Upper lobe of left lung (tissue), 6 donors: ENCODE measurements around the gene PRSS2. TPM values are rescaled to one million over a fixed set of nuclear protein-coding genes. Genes with fewer than 3 reads are reported as not detected.

Source experiments
- ATAC-seq, 2 donors: fragments of 200-7000 bp; cut with Tn5 transposase; one replicate each; pipeline ENCODE4 v1.9.1; 2022; ENCODE audit warnings: mild to moderate bottlenecking in 2 of 2, moderate library complexity in 2 of 2; ENCODE audit not compliant: low FRiP score in 2 of 2
- DNase-seq, 2 donors: peaks; one replicate each; pipeline ENCODE4 v3.0.0-alpha.2; 2019 to 2020
- H3K27ac ChIP-seq, 4 donors: fragments of 200-600 bp; sonication (generic); one replicate each; pipeline ENCODE4 v1.5.1; 2016 to 2019
- H3K27me3 ChIP-seq, 4 donors: fragments of 200-600 bp; sonication (generic); one replicate each; pipeline ENCODE4 v1.5.1; 2017 to 2019
- H3K36me3 ChIP-seq, 4 donors: fragments of 200-600 bp; sonication (generic); one replicate each; pipeline ENCODE4 v1.5.1; 2016 to 2019
- H3K4me1 ChIP-seq, 4 donors: fragments of 200-600 bp; sonication (generic); one replicate each; pipeline ENCODE4 v1.5.1; 2018 to 2019
- H3K4me3 ChIP-seq, 4 donors: fragments of 200-600 bp; sonication (generic); one replicate each; pipeline ENCODE4 v1.5.1; 2017 to 2019; ENCODE audit warnings: mild to moderate bottlenecking in 2 of 4, moderate library complexity in 1 of 4
- H3K9me3 ChIP-seq, 4 donors: fragments of 200-600 bp; sonication (generic); one replicate each; pipeline ENCODE4 v1.5.1; 2018 to 2019
- EP300 ChIP-seq, 4 donors: sonication (generic); formaldehyde crosslinking; IDR thresholded peaks; one replicate each; pipeline ENCODE4 v1.5.1; 2017; ENCODE audit warnings: antibody characterized with exemption in 4 of 4, control low read depth in 2 of 4
- POLR2A ChIP-seq, 4 donors: fragments of 450-650 bp; IDR thresholded peaks; one replicate each; pipeline ENCODE4 v1.5.1; 2016 to 2017; ENCODE audit warnings: antibody characterized with exemption in 4 of 4, mild to moderate bottlenecking in 2 of 4
- POLR2AphosphoS5 ChIP-seq, 2 donors: sonication (generic); formaldehyde crosslinking; IDR thresholded peaks; one replicate each; pipeline ENCODE4 v1.5.1; 2017; ENCODE audit warnings: antibody characterized with exemption in 2 of 2
- WGBS, 2 donors: methylation state at CpG; one replicate each; pipeline ENCODE4 v1.1.5; 2017 to 2018; 5-methylcytosine and 5-hydroxymethylcytosine counted together
- total RNA-seq, 6 donors: library from RNA; depleted of rRNA in 4 of 6; stranded (reverse); fragments of >200 nt in 4 of 6; gene quantifications; one replicate each; pipeline versions ENCODE4 v1.1.0 to v1.2.1, GENCODE V29; 2016 to 2021
- TF ChIP-seq, protein P1 (sequence below), 6 experiments: fragments of 450-650 bp in 4 of 6; fragments of 200-600 bp in 2 of 6; sonication (generic) in 2 of 6; IDR thresholded peaks; one replicate each; pipeline ENCODE4 v1.5.1; 2016 to 2019; ENCODE audit warnings: antibody characterized with exemption in 6 of 6
- donor health status: DM: no; HTN: no; CAD: no; lungs with moderate emphysema.
- donor health status: DM: no; HTN: yes; CAD: no; lungs with severe emphysema.

PRSS2 gene
- total RNA-seq, 6 donors from 2014 or later = 34.2 to 64.5 TPM; not detected in 4

- no peak overlapping the region for H3K27ac ChIP-seq
- TF ChIP-seq, protein P1, sequence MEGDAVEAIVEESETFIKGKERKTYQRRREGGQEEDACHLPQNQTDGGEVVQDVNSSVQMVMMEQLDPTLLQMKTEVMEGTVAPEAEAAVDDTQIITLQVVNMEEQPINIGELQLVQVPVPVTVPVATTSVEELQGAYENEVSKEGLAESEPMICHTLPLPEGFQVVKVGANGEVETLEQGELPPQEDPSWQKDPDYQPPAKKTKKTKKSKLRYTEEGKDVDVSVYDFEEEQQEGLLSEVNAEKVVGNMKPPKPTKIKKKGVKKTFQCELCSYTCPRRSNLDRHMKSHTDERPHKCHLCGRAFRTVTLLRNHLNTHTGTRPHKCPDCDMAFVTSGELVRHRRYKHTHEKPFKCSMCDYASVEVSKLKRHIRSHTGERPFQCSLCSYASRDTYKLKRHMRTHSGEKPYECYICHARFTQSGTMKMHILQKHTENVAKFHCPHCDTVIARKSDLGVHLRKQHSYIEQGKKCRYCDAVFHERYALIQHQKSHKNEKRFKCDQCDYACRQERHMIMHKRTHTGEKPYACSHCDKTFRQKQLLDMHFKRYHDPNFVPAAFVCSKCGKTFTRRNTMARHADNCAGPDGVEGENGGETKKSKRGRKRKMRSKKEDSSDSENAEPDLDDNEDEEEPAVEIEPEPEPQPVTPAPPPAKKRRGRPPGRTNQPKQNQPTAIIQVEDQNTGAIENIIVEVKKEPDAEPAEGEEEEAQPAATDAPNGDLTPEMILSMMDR (IDR thresholded peaks at IDR 0.05) = peak; percentile 84 to 93 (median 91)
- no peak for TF ChIP-seq POLR2A (IDR thresholded peaks at IDR 0.05)
- no peaks in the 10 kb centered on the region for H3K27me3 ChIP-seq
- H3K9me3 ChIP-seq = no peaks in the 10 kb centered on the region
- H3K4me1 ChIP-seq = peaks cover 0 to 8% (median 2%) of the 10 kb centered on the region in 4 donors
- peak; percentile 71 to 85 for DNase-seq
- peak overlapping the region in 2 of 4 donors; percentile 25 to 36 for H3K4me3 ChIP-seq
- peak; percentile 82 to 93 for ATAC-seq
- 15 to 16% methylated on average over 32 of the region's 32 CpGs for WGBS, 2 donors
- H3K36me3 ChIP-seq = no peaks in the 10 kb centered on the region
Measured at GRCh38 chr7:142782922-142783900, 12.4 kb downstream of the PRSS2 start.

GRCh38 chr7:142784096-142784495 lies 13.3 kb downstream of the PRSS2 start:
- DNase-seq = no peak
- no peaks in the 10 kb centered on the region for H3K9me3 ChIP-seq
- no peak overlapping the region for H3K4me3 ChIP-seq
- 75 to 87% methylated on average over 7 of the region's 7 CpGs for WGBS, 2 donors
- peaks cover 0 to 8% (median 2%) of the 10 kb centered on the region in 4 donors for H3K4me1 ChIP-seq
- no peak for ATAC-seq
- no peak overlapping the region for H3K27ac ChIP-seq
- no peaks in the 10 kb centered on the region for H3K27me3 ChIP-seq
- no peak for TF ChIP-seq POLR2A (IDR thresholded peaks at IDR 0.05)
- TF ChIP-seq, protein P1 (IDR thresholded peaks at IDR 0.05) = no peak
- no peak for TF ChIP-seq EP300 (IDR thresholded peaks at IDR 0.05)
- TF ChIP-seq POLR2AphosphoS5 (IDR thresholded peaks at IDR 0.05) = no peak
- no peaks in the 10 kb centered on the region for H3K36me3 ChIP-seq

DNA sequence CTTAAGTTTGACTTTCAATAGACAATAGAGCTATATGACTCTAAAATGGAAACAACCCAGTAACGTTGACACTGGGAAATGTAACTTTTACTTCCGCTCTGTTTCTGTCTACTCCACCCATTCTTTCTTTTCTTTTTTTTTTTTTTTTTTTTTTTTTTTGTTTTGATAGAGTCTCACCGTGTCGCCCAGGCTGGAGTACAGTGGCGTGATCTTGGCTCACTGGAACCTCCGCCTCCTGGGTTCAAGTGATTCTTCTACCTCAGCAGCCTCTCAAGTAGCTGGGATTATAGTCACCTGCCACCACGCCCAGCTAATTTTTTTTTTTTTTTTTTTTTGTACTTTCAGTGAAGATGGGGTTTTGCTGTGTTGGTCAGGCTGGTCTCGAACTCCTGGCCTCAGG lies 13.9 kb downstream of the PRSS2 start:
- Histone ChIP-seq H3K27me3 (no peaks in the 10 kb centered on the region), H3K4me3 (no peak overlapping the region), H3K4me1 (peaks cover 0 to 8% (median 2%) of the 10 kb centered on the region in 4 donors), H3K9me3 (no peaks in the 10 kb centered on the region), H3K36me3 (no peaks in the 10 kb centered on the region), H3K27ac (no peak overlapping the region)
- DNase-seq (no peak), ATAC-seq (no peak)
- TF ChIP-seq, protein P1 (IDR thresholded peaks at IDR 0.05) = no peak
- TF ChIP-seq EP300 (IDR thresholded peaks at IDR 0.05) (no peak), POLR2AphosphoS5 (IDR thresholded peaks at IDR 0.05) (no peak), POLR2A (IDR thresholded peaks at IDR 0.05) (no peak)
- WGBS, 2 donors = 70 to 71% methylated on average over 8 of the region's 8 CpGs

DNA sequence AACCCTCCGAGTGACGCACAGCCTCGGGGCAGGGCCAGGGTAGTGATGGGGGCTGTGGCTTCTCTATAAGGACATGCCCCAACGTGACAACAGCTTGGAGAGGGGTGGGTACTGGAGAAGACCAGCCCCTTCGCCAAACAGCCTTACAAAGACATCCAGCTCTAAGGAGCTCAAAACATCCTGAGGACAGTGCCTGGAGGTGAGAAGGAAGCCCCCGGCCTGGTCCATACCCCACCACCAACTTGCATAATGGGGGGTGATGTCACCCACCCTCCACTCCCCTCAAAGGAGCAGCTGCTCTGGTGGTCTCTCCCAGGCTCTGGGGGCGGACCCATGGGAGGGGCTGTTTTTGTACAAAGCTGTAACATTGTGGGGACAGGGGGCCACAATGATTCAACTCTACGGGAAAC lies 15.1 kb downstream of the PRSS2 start:
- TF ChIP-seq POLR2A (IDR thresholded peaks at IDR 0.05) (peak in 3 of 4 donors; percentile 15 to 54 (median 16)), EP300 (IDR thresholded peaks at IDR 0.05) (no peak), POLR2AphosphoS5 (IDR thresholded peaks at IDR 0.05) (peak in 1 of 2 donors; percentile 28)
- TF ChIP-seq, protein P1 (IDR thresholded peaks at IDR 0.05) = no peak
- H3K27ac ChIP-seq = peak overlapping the region in 3 of 4 donors; percentile 30 to 40 (median 32)
- WGBS, 2 donors = 76 to 79% methylated on average over 8 of the region's 8 CpGs

More for the DNA sequence above, 15.1 kb downstream of the PRSS2 start:
- H3K4me3 ChIP-seq = no peak overlapping the region
- H3K4me1 ChIP-seq = peaks cover 0 to 8% (median 2%) of the 10 kb centered on the region in 4 donors
- H3K9me3 ChIP-seq = no peaks in the 10 kb centered on the region
- no peaks in the 10 kb centered on the region for H3K27me3 ChIP-seq
- no peak for DNase-seq
- ATAC-seq = no peak
- no peaks in the 10 kb centered on the region for H3K36me3 ChIP-seq
